CD8-positive, alpha-beta memory T cell (primary cell): Measurements from ENCODE around the gene CMC2. TPM values are rescaled to one million over a fixed set of nuclear protein-coding genes. Genes with fewer than 3 reads are reported as not detected.

ENCODE experiments used
- CTCF ChIA-PET: fragments of 350-600 bp; sonication (Branson Sonifier 250); formaldehyde crosslinking; loops from one replicate; lab custom pipeline; 2021; ENCODE audit warnings: antibody characterized with exemption; lab: Charles Lee
- POLR2A ChIA-PET: fragments of 350-600 bp; sonication (Branson Sonifier 250); formaldehyde crosslinking; loops from one replicate; lab custom pipeline; 2021; ENCODE audit warnings: antibody characterized with exemption; lab: Charles Lee
- DNase-seq, 5 donors: peaks; one replicate each; pipeline versions ENCODE4 v3.0.0 to v3.0.0-alpha.2; 2020 to 2022; ENCODE audit warnings: mixed read lengths in 1 of 5
- H3K27ac ChIP-seq: one replicate; pipeline ENCODE4 v1.7.0; 2013; ENCODE audit warnings: low read depth, mild to moderate bottlenecking, low read length, moderate library complexity
- H3K27me3 ChIP-seq: 2 replicates; pipeline ENCODE4 v1.7.0; 2013; ENCODE audit warnings: low read length, mild to moderate bottlenecking; ENCODE audit not compliant: insufficient read depth, poor library complexity, severe bottlenecking
- H3K36me3 ChIP-seq: 2 replicates; pipeline ENCODE4 v1.7.0; 2013; ENCODE audit warnings: mild to moderate bottlenecking, low read length, moderate library complexity; ENCODE audit not compliant: insufficient read depth
- H3K4me1 ChIP-seq: 2 replicates; pipeline ENCODE4 v1.7.0; 2013; ENCODE audit warnings: mild to moderate bottlenecking, low read length, moderate library complexity; ENCODE audit not compliant: insufficient read depth
- H3K4me3 ChIP-seq: 2 replicates; pipeline ENCODE4 v1.7.0; 2013; ENCODE audit warnings: mild to moderate bottlenecking, low read length
- H3K9me3 ChIP-seq: 2 replicates; pipeline ENCODE4 v1.7.0; 2013; ENCODE audit warnings: mild to moderate bottlenecking, low read length
- H3K27ac Mint-ChIP-seq, 8 donors: one replicate each; pipeline ENCODE4 v1.8.0; 2020 to 2021; ENCODE audit warnings: mixed read lengths in 8 of 8, mild to moderate bottlenecking in 6 of 8, inconsistent platforms in 3 of 8, moderate library complexity in 3 of 8
- H3K27me3 Mint-ChIP-seq, 2 donors: one replicate each; pipeline ENCODE4 v1.8.0; 2020 to 2021; ENCODE audit warnings: mixed read lengths in 2 of 2, mild to moderate bottlenecking in 1 of 2, moderate library complexity in 1 of 2
- H3K36me3 Mint-ChIP-seq, 3 donors: one replicate each; pipeline ENCODE4 v1.8.0; 2020 to 2021; ENCODE audit warnings: mixed read lengths in 3 of 3, inconsistent platforms in 1 of 3, mild to moderate bottlenecking in 1 of 3
- H3K4me1 Mint-ChIP-seq, 3 donors: one replicate each; pipeline ENCODE4 v1.8.0; 2020 to 2021; ENCODE audit warnings: mixed read lengths in 3 of 3, inconsistent platforms in 1 of 3, mild to moderate bottlenecking in 1 of 3
- H3K4me3 Mint-ChIP-seq, 7 donors: one replicate each; pipeline ENCODE4 v1.8.0; 2020 to 2021; ENCODE audit warnings: mixed read lengths in 7 of 7, mild to moderate bottlenecking in 6 of 7, moderate library complexity in 4 of 7, inconsistent platforms in 2 of 7
- H3K9me3 Mint-ChIP-seq, 5 donors: one replicate each; pipeline ENCODE4 v1.8.0; 2020 to 2022; ENCODE audit warnings: mixed read lengths in 5 of 5, mild to moderate bottlenecking in 3 of 5, moderate library complexity in 2 of 5, inconsistent platforms in 1 of 5
- polyA plus RNA-seq: library from polyadenylated mRNA; unstranded; fragments of 300-500 nt; fragmentation: Illumina TruSeq; gene quantifications from one replicate; pipeline ENCODE4 v1.2.3, GENCODE V29; 2021
- total RNA-seq, 2 experiments: library from RNA; stranded (reverse); gene quantifications; one replicate each; pipeline ENCODE4 v1.2.3, GENCODE V29; 2021

The CMC2 gene
- total and polyA plus RNA-seq, 3 experiments from 2014 or later = 125 to 135 (median 126) TPM

DNA sequence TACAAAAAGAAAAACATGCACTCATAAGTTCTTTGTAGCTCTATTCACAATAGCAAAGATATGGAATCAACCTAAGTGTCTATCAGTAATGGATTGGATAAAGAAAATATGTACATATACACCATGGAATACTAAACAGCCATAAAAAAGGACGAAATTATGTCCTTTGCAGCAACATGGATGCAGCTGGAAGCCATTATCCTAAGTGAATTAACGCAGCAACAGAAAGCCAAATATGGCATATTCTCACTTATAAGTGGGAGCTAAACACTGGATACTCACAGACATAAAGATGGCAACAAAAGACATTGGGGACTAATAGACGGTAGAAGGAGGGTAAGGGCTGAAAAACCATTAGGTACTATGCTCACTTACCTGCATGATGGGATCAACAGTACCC lies 5.8 kb downstream of the CMC2 start:
- Mint-ChIP-seq H3K27ac (peak overlapping the region in 2 of 8 donors; percentile 38 to 48), H3K36me3 (peaks cover 0 to 9% (median 0%) of the 10 kb centered on the region in 3 donors), H3K9me3 (no peaks in the 10 kb centered on the region), H3K4me3 (peak overlapping the region in 1 of 7 donors; percentile 34), H3K4me1 (peaks cover 63 to 90% (median 89%) of the 10 kb centered on the region in 3 donors), H3K27me3 (peaks cover 0 to 2% of the 10 kb centered on the region in 2 donors)
- CTCF ChIA-PET = no interaction called here
- Histone ChIP-seq H3K4me3 (no peak overlapping the region), H3K36me3 (no peaks in the 10 kb centered on the region), H3K4me1 (peaks cover 30% of the 10 kb centered on the region), H3K27ac (no peak overlapping the region), H3K9me3 (no peaks in the 10 kb centered on the region), H3K27me3 (no peaks in the 10 kb centered on the region)
- POLR2A ChIA-PET = no interaction called here
- no peak for DNase-seq

DNA sequence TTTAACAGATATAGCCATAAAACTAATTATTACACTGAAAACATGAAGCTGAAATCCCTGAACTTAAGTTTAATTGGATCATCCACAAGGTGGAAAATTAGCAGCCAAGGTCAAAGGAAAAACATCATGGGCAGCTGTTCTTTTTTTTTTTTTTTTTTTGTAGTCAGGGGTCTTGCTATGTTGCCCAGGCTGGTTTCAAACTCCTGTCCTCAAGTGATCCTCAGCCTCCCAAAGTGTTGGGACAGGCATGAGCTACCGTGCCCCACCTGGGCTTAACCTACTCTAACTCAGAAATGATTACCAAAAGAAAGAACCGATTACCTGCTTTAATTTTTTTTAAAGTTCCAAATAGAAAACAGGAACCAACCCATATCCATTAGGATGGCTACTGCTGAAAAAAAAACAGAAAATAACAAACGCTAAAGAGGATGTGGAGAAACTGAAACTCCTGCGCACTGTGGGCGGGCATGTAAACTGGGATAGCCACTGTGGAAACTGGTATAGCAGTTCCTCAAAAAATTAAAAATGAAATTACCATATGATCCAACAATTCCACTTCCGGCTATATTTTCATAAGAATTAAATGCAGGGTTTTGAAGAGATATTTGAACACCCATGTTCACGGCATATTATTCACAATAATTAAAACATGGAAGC lies 8.6 kb downstream of the CMC2 start:
- H3K36me3 Mint-ChIP-seq = peaks cover 0 to 29% (median under 1%) of the 10 kb centered on the region in 3 donors
- H3K9me3 Mint-ChIP-seq = no peaks in the 10 kb centered on the region

DNA sequence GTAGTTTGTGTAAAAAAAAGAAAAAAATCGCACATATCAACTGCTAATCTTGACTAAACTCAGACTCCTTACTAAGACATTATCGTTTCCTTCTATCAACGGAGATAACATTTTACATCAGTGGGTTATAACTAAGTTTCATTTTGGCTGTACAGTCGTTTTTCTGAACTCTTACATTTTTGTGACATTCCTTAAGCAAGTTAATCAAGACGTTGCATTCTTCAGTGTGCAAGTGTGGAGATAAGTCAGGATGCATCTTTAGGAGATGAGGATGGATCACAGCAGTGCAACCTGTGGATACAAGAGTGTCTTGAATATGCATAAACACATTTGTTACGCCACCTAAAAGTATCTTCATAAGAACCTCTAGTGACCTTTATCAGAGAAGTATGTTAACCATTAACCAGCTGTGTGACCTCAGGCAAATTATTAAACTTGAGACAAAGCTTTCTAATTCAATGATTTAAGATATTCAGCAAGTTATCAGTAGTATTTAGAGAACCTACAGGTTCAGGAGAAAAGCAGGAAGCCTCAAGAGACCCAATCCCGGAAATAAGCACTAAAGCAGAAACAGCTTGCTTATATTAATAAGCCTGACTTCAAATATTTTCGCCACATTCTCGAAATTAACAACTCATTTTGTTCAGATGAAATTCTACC lies 9.4 kb downstream of the CMC2 start:
- Histone ChIP-seq H3K36me3 (no peaks in the 10 kb centered on the region), H3K27ac (peak overlapping the region; percentile 74), H3K4me3 (peak overlapping the region; percentile 76), H3K9me3 (no peaks in the 10 kb centered on the region), H3K4me1 (peaks cover 8% of the 10 kb centered on the region), H3K27me3 (no peaks in the 10 kb centered on the region)
- Mint-ChIP-seq H3K36me3 (peaks cover 0 to 33% (median 2%) of the 10 kb centered on the region in 3 donors), H3K27ac (peak overlapping the region; percentile 85 to 97 (median 94)), H3K9me3 (no peaks in the 10 kb centered on the region), H3K4me3 (peak overlapping the region; percentile 91 to 96 (median 93)), H3K4me1 (peaks cover 49 to 75% (median 67%) of the 10 kb centered on the region in 3 donors), H3K27me3 (peaks cover 0 to 2% of the 10 kb centered on the region in 2 donors)
- ChIA-PET CTCF (interaction anchor here (0.6 to 1.2 kb wide), 5 partner anchors 7 to 470 kb away, joined by 3 to 6 read pairs (median 3); partner anchors contain the start of genes ATMIN, CENPN and CMC2), POLR2A (interaction anchor here (0.5 to 2.5 kb wide), 3 partner anchors 7 to 12 kb away, joined by 3 to 12 read pairs (median 4); partner anchors contain the start of genes CENPN and CMC2)
- no peak for DNase-seq

More for the DNA sequence above, 8.6 kb downstream of the CMC2 start:
- H3K27ac Mint-ChIP-seq = peak overlapping the region in 7 of 8 donors; percentile 32 to 97 (median 90)
- no peaks in the 10 kb centered on the region for H3K27me3 ChIP-seq
- ChIA-PET POLR2A (interaction anchor here (0.5 to 2.5 kb wide), 3 partner anchors 8 to 11 kb away, joined by 3 to 12 read pairs (median 4); partner anchors contain the start of genes CENPN and CMC2), CTCF (interaction anchor here (1.0 to 1.2 kb wide), 3 partner anchors 8 to 471 kb away, joined by 3 to 6 read pairs (median 4); partner anchors contain the start of genes ATMIN, CENPN and CMC2)
- H3K9me3 ChIP-seq = no peaks in the 10 kb centered on the region
- H3K4me1 Mint-ChIP-seq = peaks cover 51 to 82% (median 73%) of the 10 kb centered on the region in 3 donors
- peaks cover 11% of the 10 kb centered on the region for H3K4me1 ChIP-seq
- H3K36me3 ChIP-seq = no peaks in the 10 kb centered on the region
- no peak for DNase-seq
- H3K4me3 ChIP-seq = peak overlapping the region; percentile 76
- peaks cover 0 to 2% of the 10 kb centered on the region in 2 donors for H3K27me3 Mint-ChIP-seq
- peak overlapping the region; percentile 74 for H3K27ac ChIP-seq
- peak overlapping the region; percentile 16 to 94 (median 91) for H3K4me3 Mint-ChIP-seq

DNA sequence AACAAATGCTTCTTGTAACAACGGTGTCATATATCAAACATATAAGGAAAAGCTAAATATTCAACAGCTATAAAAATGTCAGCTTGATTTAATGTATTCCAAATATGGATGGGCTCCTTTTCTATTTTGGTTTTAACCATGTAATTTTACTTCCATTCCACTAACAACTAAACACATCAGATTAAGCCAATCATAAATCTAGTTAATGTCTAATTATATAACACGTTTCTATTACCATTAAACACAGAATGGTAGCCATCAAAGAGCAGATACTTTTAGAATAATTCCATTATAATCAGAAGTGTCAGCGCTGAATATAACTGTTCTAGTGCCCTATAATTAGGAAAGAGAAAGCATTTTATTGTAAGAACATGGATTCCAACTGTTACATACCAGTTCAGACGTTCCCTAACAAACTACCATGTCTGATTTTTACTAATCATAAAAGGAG lies 10.0 kb downstream of the CMC2 start:
- CTCF ChIA-PET = interaction anchor here (0.7 kb wide), 1 partner anchor 8 kb away, joined by 3 read pairs; no protein-coding TSS in a partner anchor

DNA sequence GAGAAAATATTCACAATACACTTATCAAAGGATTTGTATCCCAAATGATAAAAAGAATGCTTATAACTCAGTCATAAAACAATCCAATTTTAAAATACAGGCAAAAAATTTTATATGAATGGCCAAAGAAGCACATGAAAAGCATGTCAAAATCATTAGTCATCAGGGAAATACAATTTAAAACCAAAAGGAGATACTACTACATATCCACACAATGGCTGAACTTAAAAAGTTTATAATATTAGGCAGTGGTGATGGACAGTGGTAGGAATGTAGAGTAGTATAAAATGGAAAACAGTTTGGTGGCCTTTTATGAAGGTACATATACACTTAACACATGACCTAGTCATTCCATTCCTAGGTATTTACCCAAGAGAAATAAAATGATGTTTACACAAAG lies 12.2 kb downstream of the CMC2 start:
- peaks cover 0 to 48% (median 7%) of the 10 kb centered on the region in 3 donors for H3K36me3 Mint-ChIP-seq
- Histone ChIP-seq H3K9me3 (no peaks in the 10 kb centered on the region), H3K4me1 (peaks cover 8% of the 10 kb centered on the region), H3K27ac (no peak overlapping the region), H3K36me3 (peaks cover 8% of the 10 kb centered on the region), H3K4me3 (no peak overlapping the region), H3K27me3 (no peaks in the 10 kb centered on the region)
- ChIA-PET POLR2A (interaction anchor here (1.3 kb wide), 1 partner anchor 12 kb away, joined by 3 read pairs; the partner anchor contains the start of genes CENPN and CMC2), CTCF (interaction anchor here (1.7 to 2.4 kb wide), 2 partner anchors 10 to 15 kb away, joined by 6 to 8 read pairs; no protein-coding TSS in a partner anchor)
- H3K27me3 Mint-ChIP-seq = peaks cover 0 to 2% of the 10 kb centered on the region in 2 donors
- DNase-seq = no peak
- H3K9me3 Mint-ChIP-seq = no peaks in the 10 kb centered on the region
- H3K4me1 Mint-ChIP-seq = peaks cover 45 to 57% (median 47%) of the 10 kb centered on the region in 3 donors
- H3K27ac Mint-ChIP-seq = peak overlapping the region in 1 of 8 donors; percentile 40
- peak overlapping the region in 1 of 7 donors; percentile 10 for H3K4me3 Mint-ChIP-seq

More for the DNA sequence above, 10.0 kb downstream of the CMC2 start:
- no peaks in the 10 kb centered on the region for H3K9me3 ChIP-seq
- Mint-ChIP-seq H3K27me3 (peaks cover 0 to 2% of the 10 kb centered on the region in 2 donors), H3K9me3 (no peaks in the 10 kb centered on the region), H3K27ac (peak overlapping the region; percentile 85 to 97 (median 94)), H3K4me3 (peak overlapping the region; percentile 91 to 96 (median 93)), H3K36me3 (peaks cover 0 to 35% (median 2%) of the 10 kb centered on the region in 3 donors), H3K4me1 (peaks cover 48 to 70% (median 63%) of the 10 kb centered on the region in 3 donors)
- H3K4me3 ChIP-seq = peak overlapping the region; percentile 76
- peaks cover under 1% of the 10 kb centered on the region for H3K36me3 ChIP-seq
- DNase-seq = no peak
- no peaks in the 10 kb centered on the region for H3K27me3 ChIP-seq
- H3K4me1 ChIP-seq = peaks cover 8% of the 10 kb centered on the region
- POLR2A ChIA-PET = interaction anchor here (2.5 kb wide), 1 partner anchor 10 kb away, joined by 12 read pairs; the partner anchor contains the start of genes CENPN and CMC2
- H3K27ac ChIP-seq = peak overlapping the region; percentile 74

DNA sequence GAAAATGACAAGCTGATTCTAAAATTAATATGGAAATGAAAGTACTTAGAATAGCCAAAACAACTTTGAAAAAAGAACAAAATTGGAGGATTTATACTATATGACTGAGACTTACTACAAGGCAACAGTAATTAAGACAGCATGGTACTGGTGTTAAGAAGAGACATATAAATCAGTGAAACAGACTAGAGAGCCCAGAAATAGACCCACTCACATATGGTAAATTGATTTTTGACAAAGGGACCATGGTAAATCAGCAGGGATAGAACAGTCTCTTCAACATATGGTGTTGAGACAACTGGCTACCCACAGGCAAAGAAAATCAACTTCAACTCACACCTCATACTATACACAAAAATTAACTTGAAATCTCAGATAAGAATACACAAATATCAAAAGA lies 12.9 kb downstream of the CMC2 start:
- H3K4me3 Mint-ChIP-seq = peak overlapping the region in 1 of 7 donors; percentile 10
- Histone ChIP-seq H3K9me3 (no peaks in the 10 kb centered on the region), H3K27me3 (no peaks in the 10 kb centered on the region), H3K27ac (no peak overlapping the region), H3K4me3 (no peak overlapping the region), H3K36me3 (peaks cover 8% of the 10 kb centered on the region), H3K4me1 (peaks cover 8% of the 10 kb centered on the region)
- no peak for DNase-seq
- H3K27ac Mint-ChIP-seq = peak overlapping the region in 1 of 8 donors; percentile 40
- no peaks in the 10 kb centered on the region for H3K9me3 Mint-ChIP-seq
- ChIA-PET POLR2A (interaction anchor here (1.3 kb wide), 1 partner anchor 13 kb away, joined by 3 read pairs; the partner anchor contains the start of genes CENPN and CMC2), CTCF (interaction anchor here (1.0 to 2.4 kb wide), 3 partner anchors 11 to 42 kb away, joined by 3 to 8 read pairs (median 6); partner anchors contain the start of gene ATMIN)
- peaks cover 0 to 53% (median 7%) of the 10 kb centered on the region in 3 donors for H3K36me3 Mint-ChIP-seq
- H3K27me3 Mint-ChIP-seq = peaks cover 0 to 2% of the 10 kb centered on the region in 2 donors
- H3K4me1 Mint-ChIP-seq = peaks cover 39 to 53% (median 41%) of the 10 kb centered on the region in 3 donors

DNA sequence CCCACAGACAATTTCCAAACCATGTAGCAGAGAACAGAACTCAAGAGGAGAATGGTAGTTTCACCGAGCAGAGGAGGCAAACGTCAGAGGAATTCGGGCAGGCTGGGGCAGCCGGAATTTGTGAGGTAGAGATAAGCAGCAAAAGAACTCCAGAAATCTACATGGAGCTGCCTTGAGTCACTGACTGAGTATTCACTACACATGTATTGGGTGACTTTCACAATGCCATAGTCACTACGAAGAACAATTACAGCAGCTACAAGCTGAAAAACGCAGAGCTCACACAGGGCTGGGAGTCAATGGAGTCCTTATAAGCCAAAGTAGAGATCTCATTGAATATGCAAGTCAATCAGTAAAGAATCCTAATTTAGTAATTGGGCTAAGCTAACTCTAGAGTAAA lies 13.4 kb downstream of the CMC2 start:
- Histone ChIP-seq H3K27ac (no peak overlapping the region), H3K9me3 (no peaks in the 10 kb centered on the region), H3K4me3 (no peak overlapping the region), H3K36me3 (peaks cover 8% of the 10 kb centered on the region), H3K27me3 (no peaks in the 10 kb centered on the region), H3K4me1 (peaks cover 7% of the 10 kb centered on the region)
- peaks cover 0 to 2% of the 10 kb centered on the region in 2 donors for H3K27me3 Mint-ChIP-seq
- CTCF ChIA-PET = interaction anchor here (0.8 to 2.4 kb wide), 4 partner anchors 11 to 43 kb away, joined by 3 to 8 read pairs (median 4); partner anchors contain the start of genes ATMIN, CENPN and CMC2
- peaks cover 34 to 48% (median 36%) of the 10 kb centered on the region in 3 donors for H3K4me1 Mint-ChIP-seq
- H3K36me3 Mint-ChIP-seq = peaks cover 0 to 56% (median 7%) of the 10 kb centered on the region in 3 donors
- POLR2A ChIA-PET = interaction anchor here (1.3 kb wide), 1 partner anchor 13 kb away, joined by 3 read pairs; the partner anchor contains the start of genes CENPN and CMC2
- no peak overlapping the region for H3K4me3 Mint-ChIP-seq
- no peaks in the 10 kb centered on the region for H3K9me3 Mint-ChIP-seq
- H3K27ac Mint-ChIP-seq = peak overlapping the region in 2 of 8 donors; percentile 15 to 40
- no peak for DNase-seq
